ENCODE measurements around the gene TSSC4.

Gene TSSC4

GRCh38 chr11:2423157-2424025 is 22.8 kb downstream of the TSSC4 start:
- H3K27me3 ChIP-seq (ENCODE audit: insufficient read depth, low read length) = no peaks in the 10 kb centered on the region
- no peak overlapping the region for H3K9ac ChIP-seq (ENCODE audit: low read depth, low read length)
- H3K9me3 ChIP-seq (ENCODE audit: insufficient read depth, low read depth, low read length) = no peaks in the 10 kb centered on the region
- WGBS = 88% methylated on average over 26 of the region's 26 CpGs
- H3K4me3 ChIP-seq (ENCODE audit: low read length) = no peak overlapping the region
- no peak overlapping the region for H3K27ac ChIP-seq (ENCODE audit: low read depth, low read length)
- no peaks in the 10 kb centered on the region for H3K36me3 ChIP-seq (ENCODE audit: insufficient read depth, low read length)
- H3K4me1 ChIP-seq (ENCODE audit: insufficient read depth, low read length) = no peaks in the 10 kb centered on the region

GRCh38 chr11:2424811-2425495 is 24.4 kb downstream of the TSSC4 start:
- 91% methylated on average over 28 of the region's 28 CpGs for WGBS
- Histone ChIP-seq H3K27ac (ENCODE audit: low read depth, low read length) (no peak overlapping the region), H3K4me1 (ENCODE audit: insufficient read depth, low read length) (no peaks in the 10 kb centered on the region), H3K4me3 (ENCODE audit: low read length) (no peak overlapping the region), H3K9ac (ENCODE audit: low read depth, low read length) (no peak overlapping the region), H3K36me3 (ENCODE audit: insufficient read depth, low read length) (no peaks in the 10 kb centered on the region), H3K27me3 (ENCODE audit: insufficient read depth, low read length) (no peaks in the 10 kb centered on the region), H3K9me3 (ENCODE audit: insufficient read depth, low read depth, low read length) (no peaks in the 10 kb centered on the region)

- no peaks in the 10 kb centered on the region for H3K9me3 ChIP-seq (ENCODE audit: insufficient read depth, low read depth, low read length)
- no peak overlapping the region for H3K4me3 ChIP-seq (ENCODE audit: low read length)
- WGBS = 86% methylated on average over 8 of the region's 8 CpGs
- no peak overlapping the region for H3K27ac ChIP-seq (ENCODE audit: low read depth, low read length)
- no peaks in the 10 kb centered on the region for H3K27me3 ChIP-seq (ENCODE audit: insufficient read depth, low read length)
- H3K4me1 ChIP-seq (ENCODE audit: insufficient read depth, low read length) = no peaks in the 10 kb centered on the region
- H3K9ac ChIP-seq (ENCODE audit: low read depth, low read length) = no peak overlapping the region
- H3K36me3 ChIP-seq (ENCODE audit: insufficient read depth, low read length) = no peaks in the 10 kb centered on the region
These were observed 25.0 kb downstream of the TSSC4 start for GRCh38 chr11:2425506-2425905.

- H3K9me3 ChIP-seq (ENCODE audit: insufficient read depth, low read depth, low read length) = no peaks in the 10 kb centered on the region
- H3K4me3 ChIP-seq (ENCODE audit: low read length) = no peak overlapping the region
- 93% methylated on average over 13 of the region's 13 CpGs for WGBS
These were observed 25.7 kb downstream of the TSSC4 start for GRCh38 chr11:2426221-2426620.

GRCh38 chr11:2426826-2427521 is 26.4 kb downstream of the TSSC4 start:
- H3K4me1 ChIP-seq (ENCODE audit: insufficient read depth, low read length) = no peaks in the 10 kb centered on the region
- no peaks in the 10 kb centered on the region for H3K27me3 ChIP-seq (ENCODE audit: insufficient read depth, low read length)
- 91% methylated on average over 14 of the region's 14 CpGs for WGBS
- H3K36me3 ChIP-seq (ENCODE audit: insufficient read depth, low read length) = no peaks in the 10 kb centered on the region
- no peak overlapping the region for H3K9ac ChIP-seq (ENCODE audit: low read depth, low read length)
- no peak overlapping the region for H3K4me3 ChIP-seq (ENCODE audit: low read length)
- no peaks in the 10 kb centered on the region for H3K9me3 ChIP-seq (ENCODE audit: insufficient read depth, low read depth, low read length)
- H3K27ac ChIP-seq (ENCODE audit: low read depth, low read length) = no peak overlapping the region

More at GRCh38 chr11:2426221-2426620, 25.7 kb downstream of the TSSC4 start:
- Histone ChIP-seq H3K27me3 (ENCODE audit: insufficient read depth, low read length) (no peaks in the 10 kb centered on the region), H3K27ac (ENCODE audit: low read depth, low read length) (no peak overlapping the region), H3K9ac (ENCODE audit: low read depth, low read length) (no peak overlapping the region), H3K4me1 (ENCODE audit: insufficient read depth, low read length) (no peaks in the 10 kb centered on the region), H3K36me3 (ENCODE audit: insufficient read depth, low read length) (no peaks in the 10 kb centered on the region)

GRCh38 chr11:2427721-2428321 is 27.3 kb downstream of the TSSC4 start:
- no peaks in the 10 kb centered on the region for H3K36me3 ChIP-seq (ENCODE audit: insufficient read depth, low read length)
- no peaks in the 10 kb centered on the region for H3K4me1 ChIP-seq (ENCODE audit: insufficient read depth, low read length)
- no peak overlapping the region for H3K4me3 ChIP-seq (ENCODE audit: low read length)
- 79% methylated on average over 12 of the region's 12 CpGs for WGBS
- H3K27me3 ChIP-seq (ENCODE audit: insufficient read depth, low read length) = no peaks in the 10 kb centered on the region
- H3K9ac ChIP-seq (ENCODE audit: low read depth, low read length) = no peak overlapping the region
- no peak overlapping the region for H3K27ac ChIP-seq (ENCODE audit: low read depth, low read length)
- H3K9me3 ChIP-seq (ENCODE audit: insufficient read depth, low read depth, low read length) = no peaks in the 10 kb centered on the region

GRCh38 chr11:2428322-2428795 is 27.8 kb downstream of the TSSC4 start:
- 62% methylated on average over 8 of the region's 8 CpGs for WGBS
- no peaks in the 10 kb centered on the region for H3K4me1 ChIP-seq (ENCODE audit: insufficient read depth, low read length)
- H3K27me3 ChIP-seq (ENCODE audit: insufficient read depth, low read length) = no peaks in the 10 kb centered on the region
- no peak overlapping the region for H3K9ac ChIP-seq (ENCODE audit: low read depth, low read length)
- no peaks in the 10 kb centered on the region for H3K9me3 ChIP-seq (ENCODE audit: insufficient read depth, low read depth, low read length)
- no peaks in the 10 kb centered on the region for H3K36me3 ChIP-seq (ENCODE audit: insufficient read depth, low read length)
- H3K27ac ChIP-seq (ENCODE audit: low read depth, low read length) = no peak overlapping the region
- no peak overlapping the region for H3K4me3 ChIP-seq (ENCODE audit: low read length)

- no peak overlapping the region for H3K4me3 ChIP-seq (ENCODE audit: low read length)
- no peak overlapping the region for H3K27ac ChIP-seq (ENCODE audit: low read depth, low read length)
- H3K9me3 ChIP-seq (ENCODE audit: insufficient read depth, low read depth, low read length) = no peaks in the 10 kb centered on the region
- WGBS = 93% methylated on average over 1 of the region's 1 CpG
- no peaks in the 10 kb centered on the region; the same call in 1 of the 2 replicates for H3K27me3 ChIP-seq (ENCODE audit: insufficient read depth, low read length)
- no peaks in the 10 kb centered on the region for H3K36me3 ChIP-seq (ENCODE audit: insufficient read depth, low read length)
- H3K4me1 ChIP-seq (ENCODE audit: insufficient read depth, low read length) = no peaks in the 10 kb centered on the region
- H3K9ac ChIP-seq (ENCODE audit: low read depth, low read length) = no peak overlapping the region
These were observed 30.8 kb downstream of the TSSC4 start for GRCh38 chr11:2431395-2431794.

- Histone ChIP-seq H3K9me3 (ENCODE audit: insufficient read depth, low read depth, low read length) (no peaks in the 10 kb centered on the region), H3K27ac (ENCODE audit: low read depth, low read length) (no peak overlapping the region), H3K4me3 (ENCODE audit: low read length) (no peak overlapping the region), H3K4me1 (ENCODE audit: insufficient read depth, low read length) (no peaks in the 10 kb centered on the region), H3K36me3 (ENCODE audit: insufficient read depth, low read length) (no peaks in the 10 kb centered on the region), H3K9ac (ENCODE audit: low read depth, low read length) (no peak overlapping the region), H3K27me3 (ENCODE audit: insufficient read depth, low read length) (peaks cover 3% of the 10 kb centered on the region)
- WGBS = 86% methylated on average over 15 of the region's 15 CpGs
These were observed 31.6 kb downstream of the TSSC4 start for GRCh38 chr11:2432171-2432621.

- Histone ChIP-seq H3K9me3 (ENCODE audit: insufficient read depth, low read depth, low read length) (no peaks in the 10 kb centered on the region), H3K27ac (ENCODE audit: low read depth, low read length) (no peak overlapping the region), H3K9ac (ENCODE audit: low read depth, low read length) (no peak overlapping the region), H3K4me3 (ENCODE audit: low read length) (no peak overlapping the region), H3K36me3 (ENCODE audit: insufficient read depth, low read length) (no peaks in the 10 kb centered on the region), H3K4me1 (ENCODE audit: insufficient read depth, low read length) (no peaks in the 10 kb centered on the region), H3K27me3 (ENCODE audit: insufficient read depth, low read length) (peaks cover 8% of the 10 kb centered on the region)
- 93% methylated on average over 13 of the region's 13 CpGs for WGBS
These were observed 32.1 kb downstream of the TSSC4 start for GRCh38 chr11:2432628-2433071.
